Measurements from ENCODE around the gene DTNB.

DTNB gene

GRCh38 chr2:25376750-25377621 is 296.4 kb downstream of the DTNB start:
- TF ChIP-seq CEBPB (IDR thresholded peaks at IDR 0.05) (0 out of 2 replicates have a peak, but pooled peaks have one; percentile 1), EP300 (IDR thresholded peaks at IDR 0.05; ENCODE audit: borderline replicate concordance) (0 out of 2 replicates have a peak, but pooled peaks have one; percentile 35), NFIC (IDR thresholded peaks at IDR 0.05) (0 out of 2 replicates have a peak, but pooled peaks have one; percentile 58), FOXM1 (IDR thresholded peaks at IDR 0.05; ENCODE audit: borderline replicate concordance, low read depth) (no peak), ZBTB7A (IDR thresholded peaks at IDR 0.05; ENCODE audit: low read depth) (peak; percentile 99), EGR1 (IDR thresholded peaks at IDR 0.05) (no peak), RAD21 (IDR thresholded peaks at IDR 0.05; ENCODE audit: low read depth) (peak; percentile 58; the same call in 1 of the 2 replicates), TEAD4 (IDR thresholded peaks at IDR 0.05) (0 out of 2 replicates have a peak, but pooled peaks have one; percentile 17), REST (IDR thresholded peaks at IDR 0.05; ENCODE audit: low read depth) (peak; percentile 27; the same call in 1 of the 2 replicates), TAF1 (IDR thresholded peaks at IDR 0.05; ENCODE audit: low read depth) (0 out of 2 replicates have a peak, but pooled peaks have one; percentile 28), TCF12 (IDR thresholded peaks at IDR 0.05; ENCODE audit: low read depth) (peak; percentile 35; the same call in 1 of the 2 replicates), MAX (IDR thresholded peaks at IDR 0.05) (peak; percentile 86), USF1 (IDR thresholded peaks at IDR 0.05) (peak; percentile 85), CREB1 (IDR thresholded peaks at IDR 0.05; ENCODE audit: low read depth) (no peak), YY1 (IDR thresholded peaks at IDR 0.05; ENCODE audit: low read depth) (no peak)

GRCh38 chr2:25375989-25376545 is 297.3 kb downstream of the DTNB start:
- TF ChIP-seq ZBTB7A (IDR thresholded peaks at IDR 0.05; ENCODE audit: low read depth): no peak

- no peak for TF ChIP-seq USF1 (IDR thresholded peaks at IDR 0.05)
- TF ChIP-seq EP300 (IDR thresholded peaks at IDR 0.05; ENCODE audit: borderline replicate concordance): no peak
- no peak for TF ChIP-seq ZBTB7A (IDR thresholded peaks at IDR 0.05; ENCODE audit: low read depth)
- no peak for TF ChIP-seq REST (IDR thresholded peaks at IDR 0.05; ENCODE audit: low read depth)
- TF ChIP-seq MAX (IDR thresholded peaks at IDR 0.05): no peak
- TF ChIP-seq NFIC (IDR thresholded peaks at IDR 0.05): no peak
- TF ChIP-seq EGR1 (IDR thresholded peaks at IDR 0.05): no peak
Measured at GRCh38 chr2:25375371-25375988, 297.9 kb downstream of the DTNB start.

- TF ChIP-seq NFIC (IDR thresholded peaks at IDR 0.05) (no peak), RAD21 (IDR thresholded peaks at IDR 0.05; ENCODE audit: low read depth) (no peak)
Measured at GRCh38 chr2:25374827-25375226, 298.6 kb downstream of the DTNB start.

GRCh38 chr2:25374411-25374810 is 299.0 kb downstream of the DTNB start:
- TF ChIP-seq RAD21 (IDR thresholded peaks at IDR 0.05; ENCODE audit: low read depth) (no peak), CREB1 (IDR thresholded peaks at IDR 0.05; ENCODE audit: low read depth) (no peak), TEAD4 (IDR thresholded peaks at IDR 0.05) (no peak), EP300 (IDR thresholded peaks at IDR 0.05; ENCODE audit: borderline replicate concordance) (no peak), YY1 (IDR thresholded peaks at IDR 0.05; ENCODE audit: low read depth) (no peak), MAX (IDR thresholded peaks at IDR 0.05) (no peak), TAF1 (IDR thresholded peaks at IDR 0.05; ENCODE audit: low read depth) (no peak), EGR1 (IDR thresholded peaks at IDR 0.05) (no peak), REST (IDR thresholded peaks at IDR 0.05; ENCODE audit: low read depth) (no peak), NFIC (IDR thresholded peaks at IDR 0.05) (no peak), FOXM1 (IDR thresholded peaks at IDR 0.05; ENCODE audit: borderline replicate concordance, low read depth) (no peak), ZBTB7A (IDR thresholded peaks at IDR 0.05; ENCODE audit: low read depth) (no peak), CEBPB (IDR thresholded peaks at IDR 0.05) (no peak), USF1 (IDR thresholded peaks at IDR 0.05) (no peak), TCF12 (IDR thresholded peaks at IDR 0.05; ENCODE audit: low read depth) (no peak)
